PC-9 (cell line): ENCODE results near the gene KDM5A. TPM values are rescaled to one million over a fixed set of nuclear protein-coding genes. Genes with fewer than 3 reads are reported as not detected.

Experiments
- BruUV-seq: library from RNA; stranded (reverse); fragments of 400-500 nt; replicated peaks from 2 replicates; lab custom pipeline; 2021; lab: Mats Ljungman, UMichigan
- CTCF ChIA-PET: fragments of 300-600 bp; sonication (Branson Sonifier 250); formaldehyde crosslinking; loops from one replicate; lab custom pipeline; 2022; ENCODE audit warnings: antibody characterized with exemption; lab: Charles Lee
- POLR2A ChIA-PET: fragments of 300-600 bp; sonication (Branson Sonifier 250); formaldehyde crosslinking; loops from one replicate; lab custom pipeline; 2022; ENCODE audit warnings: antibody characterized with exemption; ENCODE audit not compliant: unreplicated experiment; lab: Charles Lee
- DNase-seq, 2 experiments: peaks; one replicate each; pipeline versions ENCODE4 v3.0.0 to v3.0.0-alpha.2; 2015 to 2022; ENCODE audit warnings: mixed read lengths in 1 of 2
- H2AFZ ChIP-seq: fragments of 200-600 bp; sonication (generic); 2 replicates; pipeline ENCODE4 v1.8.1; 2017; ENCODE audit warnings: antibody characterized with exemption
- H3F3A ChIP-seq: fragments of 200-600 bp; sonication (generic); 2 replicates; pipeline ENCODE4 v1.8.1; 2017; ENCODE audit warnings: antibody characterized with exemption, mild to moderate bottlenecking, low read depth; ENCODE audit not compliant: insufficient read depth
- H3K27ac ChIP-seq: fragments of 200-600 bp; sonication (generic); 2 replicates; pipeline ENCODE4 v1.6.1; 2016; ENCODE audit warnings: mixed run types
- H3K27me3 ChIP-seq: fragments of 200-600 bp; sonication (generic); 2 replicates; pipeline ENCODE4 v1.6.1; 2016; ENCODE audit warnings: low read depth, mixed run types; ENCODE audit not compliant: insufficient read depth
- H3K36me3 ChIP-seq: fragments of 200-600 bp; sonication (generic); 2 replicates; pipeline ENCODE4 v1.6.1; 2016; ENCODE audit warnings: low read depth, mixed run types
- H3K4me1 ChIP-seq: fragments of 200-600 bp; sonication (generic); replicated peaks from 2 replicates; pipeline ENCODE4 v1.6.1; 2016; ENCODE audit warnings: mixed run types; ENCODE audit not compliant: insufficient read depth
- H3K4me2 ChIP-seq: fragments of 200-600 bp; sonication (generic); 2 replicates; pipeline ENCODE4 v1.6.1; 2017; ENCODE audit warnings: mixed run types
- H3K4me3 ChIP-seq: fragments of 200-600 bp; sonication (generic); 2 replicates; pipeline ENCODE4 v1.6.1; 2016; ENCODE audit warnings: mixed run types
- H3K79me2 ChIP-seq: fragments of 200-600 bp; sonication (generic); 2 replicates; pipeline ENCODE4 v1.6.1; 2017; ENCODE audit warnings: low read depth, mixed run types
- H3K9me2 ChIP-seq: fragments of 200-600 bp; sonication (generic); 2 replicates; pipeline ENCODE4 v1.8.1; 2017; ENCODE audit warnings: mild to moderate bottlenecking; ENCODE audit not compliant: insufficient read depth
- H3K9me3 ChIP-seq: fragments of 200-600 bp; sonication (generic); 2 replicates; pipeline ENCODE4 v1.8.1; 2016; ENCODE audit warnings: low read depth; ENCODE audit not compliant: insufficient read depth
- H4K20me1 ChIP-seq: fragments of 200-600 bp; sonication (generic); 2 replicates; pipeline ENCODE4 v1.8.1; 2017; ENCODE audit not compliant: insufficient read depth
- EZH2 ChIP-seq: fragments of 200-600 bp; sonication (generic); IDR thresholded peaks from 2 replicates; pipeline ENCODE4 v1.8.0; 2017; ENCODE audit warnings: antibody characterized with exemption, low read depth
- intact Hi-C: fragments of 100-400 bp; cut with micrococcal nuclease; formaldehyde crosslinking; loops from one replicate; pipeline ENCODE4 v1.10.0; 2022; ENCODE audit not compliant: unreplicated experiment
- total RNA-seq: library from RNA; stranded (reverse); gene quantifications from 2 replicates; pipeline ENCODE4 v1.2.3, GENCODE V29; 2021
- TF ChIP-seq, protein P1 (sequence below): fragments of 200-600 bp; sonication (generic); conservative IDR thresholded peaks from 2 replicates; pipeline ENCODE4 v1.6.1; 2017; ENCODE audit warnings: mixed run types, antibody characterized with exemption, mild to moderate bottlenecking, moderate library complexity

The KDM5A gene
- total RNA-seq, 1 experiment from 2014 or later, result 68.0 TPM

GRCh38 chr12:295132-295531 is 94.0 kb downstream of the KDM5A start:
- TF ChIP-seq, protein P1, sequence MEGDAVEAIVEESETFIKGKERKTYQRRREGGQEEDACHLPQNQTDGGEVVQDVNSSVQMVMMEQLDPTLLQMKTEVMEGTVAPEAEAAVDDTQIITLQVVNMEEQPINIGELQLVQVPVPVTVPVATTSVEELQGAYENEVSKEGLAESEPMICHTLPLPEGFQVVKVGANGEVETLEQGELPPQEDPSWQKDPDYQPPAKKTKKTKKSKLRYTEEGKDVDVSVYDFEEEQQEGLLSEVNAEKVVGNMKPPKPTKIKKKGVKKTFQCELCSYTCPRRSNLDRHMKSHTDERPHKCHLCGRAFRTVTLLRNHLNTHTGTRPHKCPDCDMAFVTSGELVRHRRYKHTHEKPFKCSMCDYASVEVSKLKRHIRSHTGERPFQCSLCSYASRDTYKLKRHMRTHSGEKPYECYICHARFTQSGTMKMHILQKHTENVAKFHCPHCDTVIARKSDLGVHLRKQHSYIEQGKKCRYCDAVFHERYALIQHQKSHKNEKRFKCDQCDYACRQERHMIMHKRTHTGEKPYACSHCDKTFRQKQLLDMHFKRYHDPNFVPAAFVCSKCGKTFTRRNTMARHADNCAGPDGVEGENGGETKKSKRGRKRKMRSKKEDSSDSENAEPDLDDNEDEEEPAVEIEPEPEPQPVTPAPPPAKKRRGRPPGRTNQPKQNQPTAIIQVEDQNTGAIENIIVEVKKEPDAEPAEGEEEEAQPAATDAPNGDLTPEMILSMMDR, result no peak
- no peak for TF ChIP-seq EZH2
- Histone ChIP-seq H3F3A (peaks cover 29% of the 10 kb centered on the region), H3K79me2 (no peaks in the 10 kb centered on the region), H2AFZ (no peak overlapping the region), H3K9me2 (no peaks in the 10 kb centered on the region), H3K36me3 (peaks cover 42% of the 10 kb centered on the region), H3K4me1 (no peaks in the 10 kb centered on the region), H3K27me3 (no peaks in the 10 kb centered on the region), H3K4me2 (no peak overlapping the region), H3K9me3 (peaks cover 2% of the 10 kb centered on the region; the same call in 1 of the 2 replicates), H3K27ac (no peak overlapping the region), H4K20me1 (peaks cover 6% of the 10 kb centered on the region), H3K4me3 (no peak overlapping the region)
- no peak for DNase-seq
- intact Hi-C loops, result no loop called here
- CTCF ChIA-PET, result no interaction called here
- POLR2A ChIA-PET, result no interaction called here
- BruUV-seq, result no TSS peak

DNA sequence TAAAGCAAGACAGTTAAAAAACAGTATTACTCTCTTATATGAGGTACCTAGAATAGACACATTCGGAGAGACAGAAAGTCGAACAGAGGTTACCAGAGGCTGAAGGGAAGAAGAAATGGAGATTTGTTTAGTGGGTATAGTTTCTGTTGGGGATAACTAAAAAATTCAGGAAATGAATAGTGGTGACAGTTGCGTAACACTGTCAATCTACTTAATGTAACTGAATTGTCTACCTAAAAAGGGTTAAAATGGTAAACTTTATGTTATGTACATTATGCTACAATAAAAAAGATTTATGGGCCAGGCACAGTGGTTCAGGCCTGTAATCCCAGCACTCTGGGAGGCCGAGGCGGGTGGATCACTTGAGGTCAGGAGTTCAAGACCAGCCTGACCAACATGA is 95.9 kb downstream of the KDM5A start:
- peaks cover 29% of the 10 kb centered on the region for H3F3A ChIP-seq
- no peak overlapping the region for H3K4me3 ChIP-seq
- no peak overlapping the region for H3K27ac ChIP-seq
- no peaks in the 10 kb centered on the region for H3K79me2 ChIP-seq
- no TSS peak for BruUV-seq
- TF ChIP-seq, protein P1, result no peak
- no peak for TF ChIP-seq EZH2
- ChIA-PET POLR2A (interaction anchor here (0.6 kb wide), 1 partner anchor 30 kb away, joined by 3 read pairs; no protein-coding TSS in a partner anchor), CTCF (no interaction called here)
- H3K36me3 ChIP-seq, result peaks cover 42% of the 10 kb centered on the region
- no peak overlapping the region for H3K4me2 ChIP-seq
- no peaks in the 10 kb centered on the region for H3K9me3 ChIP-seq
- intact Hi-C loops, result no loop called here
- H4K20me1 ChIP-seq, result peaks cover 8% of the 10 kb centered on the region
- no peaks in the 10 kb centered on the region for H3K27me3 ChIP-seq
- no peak overlapping the region for H2AFZ ChIP-seq
- no peaks in the 10 kb centered on the region for H3K9me2 ChIP-seq
- no peak for DNase-seq
- H3K4me1 ChIP-seq, result no peaks in the 10 kb centered on the region

GRCh38 chr12:292186-292585 is 96.9 kb downstream of the KDM5A start:
- TF ChIP-seq, protein P1, result no peak
- TF ChIP-seq EZH2, result no peak
- H3F3A ChIP-seq, result peaks cover 29% of the 10 kb centered on the region
- no peak overlapping the region for H3K4me3 ChIP-seq
- intact Hi-C loops, result no loop called here
- H3K9me2 ChIP-seq, result no peaks in the 10 kb centered on the region
- H3K4me1 ChIP-seq, result no peaks in the 10 kb centered on the region
- POLR2A ChIA-PET, result interaction anchor here (0.7 kb wide), 1 partner anchor 49 kb away, joined by 4 read pairs; no protein-coding TSS in a partner anchor
- H3K36me3 ChIP-seq, result peaks cover 42% of the 10 kb centered on the region
- no peak overlapping the region for H2AFZ ChIP-seq
- no peaks in the 10 kb centered on the region for H3K27me3 ChIP-seq
- CTCF ChIA-PET, result no interaction called here
- H4K20me1 ChIP-seq, result peaks cover 8% of the 10 kb centered on the region
- no peaks in the 10 kb centered on the region for H3K79me2 ChIP-seq
- no peak overlapping the region for H3K4me2 ChIP-seq
- peak overlapping the region; percentile 39 for H3K27ac ChIP-seq
- BruUV-seq, result no TSS peak
- no peaks in the 10 kb centered on the region for H3K9me3 ChIP-seq
- DNase-seq, result no peak
